ENCODE data around the gene XXYLT1.

DNA sequence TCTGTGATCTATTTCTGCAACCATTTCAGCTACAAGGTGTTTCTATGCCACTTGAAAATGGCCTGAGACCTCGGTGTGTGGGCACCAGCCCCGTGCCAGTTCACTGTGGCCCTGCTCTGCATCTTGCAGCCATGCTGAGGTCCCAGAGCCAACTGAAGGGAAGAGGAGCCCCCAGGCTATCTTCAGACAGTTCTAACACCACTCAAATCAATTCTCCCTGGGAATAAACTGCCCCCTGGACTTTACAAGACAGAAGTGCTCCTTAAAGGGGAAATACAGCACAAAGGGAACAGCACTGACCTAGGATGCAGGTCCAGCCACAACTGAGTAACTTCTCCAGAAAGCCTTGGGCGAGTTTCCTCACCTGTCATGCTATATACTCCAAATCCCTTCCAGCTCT is 3.9 kb downstream of the XXYLT1 start:
- TF ChIP-seq, protein P1, sequence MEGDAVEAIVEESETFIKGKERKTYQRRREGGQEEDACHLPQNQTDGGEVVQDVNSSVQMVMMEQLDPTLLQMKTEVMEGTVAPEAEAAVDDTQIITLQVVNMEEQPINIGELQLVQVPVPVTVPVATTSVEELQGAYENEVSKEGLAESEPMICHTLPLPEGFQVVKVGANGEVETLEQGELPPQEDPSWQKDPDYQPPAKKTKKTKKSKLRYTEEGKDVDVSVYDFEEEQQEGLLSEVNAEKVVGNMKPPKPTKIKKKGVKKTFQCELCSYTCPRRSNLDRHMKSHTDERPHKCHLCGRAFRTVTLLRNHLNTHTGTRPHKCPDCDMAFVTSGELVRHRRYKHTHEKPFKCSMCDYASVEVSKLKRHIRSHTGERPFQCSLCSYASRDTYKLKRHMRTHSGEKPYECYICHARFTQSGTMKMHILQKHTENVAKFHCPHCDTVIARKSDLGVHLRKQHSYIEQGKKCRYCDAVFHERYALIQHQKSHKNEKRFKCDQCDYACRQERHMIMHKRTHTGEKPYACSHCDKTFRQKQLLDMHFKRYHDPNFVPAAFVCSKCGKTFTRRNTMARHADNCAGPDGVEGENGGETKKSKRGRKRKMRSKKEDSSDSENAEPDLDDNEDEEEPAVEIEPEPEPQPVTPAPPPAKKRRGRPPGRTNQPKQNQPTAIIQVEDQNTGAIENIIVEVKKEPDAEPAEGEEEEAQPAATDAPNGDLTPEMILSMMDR (IDR thresholded peaks at IDR 0.05) = no peak
- TF ChIP-seq POLR2A (IDR thresholded peaks at IDR 0.05) = no peak
